Type B pancreatic cell (in vitro differentiated cells): Measurements from ENCODE around the gene KCNJ6. TPM values are rescaled to one million over a fixed set of nuclear protein-coding genes. Genes with fewer than 3 reads are reported as not detected.

Experiments
- DNase-seq: peaks from one replicate; pipeline ENCODE4 v3.0.0; 2021; ENCODE audit warnings: mixed read lengths; ENCODE audit not compliant: unreplicated experiment; ENCODE audit errors: extremely low spot score
- H3K27ac Mint-ChIP-seq: 2 replicates; pipeline ENCODE4 v1.8.0; 2021; ENCODE audit warnings: mild to moderate bottlenecking, mixed read lengths
- H3K27me3 Mint-ChIP-seq: 2 replicates; pipeline ENCODE4 v1.8.0; 2021; ENCODE audit warnings: mixed read lengths
- H3K36me3 Mint-ChIP-seq: 2 replicates; pipeline ENCODE4 v1.8.0; 2021; ENCODE audit warnings: mixed read lengths
- H3K4me1 Mint-ChIP-seq: one replicate; pipeline ENCODE4 v1.8.0; 2021; ENCODE audit warnings: mixed read lengths; ENCODE audit not compliant: unreplicated experiment
- H3K4me3 Mint-ChIP-seq: 2 replicates; pipeline ENCODE4 v1.8.0; 2021; ENCODE audit warnings: mild to moderate bottlenecking, mixed read lengths
- H3K9me3 Mint-ChIP-seq: 2 replicates; pipeline ENCODE4 v1.8.0; 2021; ENCODE audit warnings: mixed read lengths
- CTCF ChIP-seq: fragments of 200-600 bp; sonication (generic); conservative IDR thresholded peaks from 2 replicates; pipeline ENCODE4 v1.5.0; 2021; ENCODE audit warnings: antibody characterized with exemption, mild to moderate bottlenecking
- total RNA-seq: library from RNA; stranded (reverse); gene quantifications from 2 replicates; pipeline ENCODE4 v1.2.1, GENCODE V29; 2021; ENCODE audit warnings: low replicate concordance

The KCNJ6 gene
- total RNA-seq, 1 donor from 2014 or later, result 2.1 TPM

- TF ChIP-seq CTCF, result no peak
- no peak for DNase-seq
- no peaks in the 10 kb centered on the region for H3K36me3 Mint-ChIP-seq
- H3K27ac Mint-ChIP-seq, result no peak overlapping the region
- no peaks in the 10 kb centered on the region for H3K9me3 Mint-ChIP-seq
- H3K4me3 Mint-ChIP-seq, result no peak overlapping the region
- no peaks in the 10 kb centered on the region for H3K4me1 Mint-ChIP-seq
- peaks cover 11% of the 10 kb centered on the region for H3K27me3 Mint-ChIP-seq
Observed at GRCh38 chr21:37865156-37865555, 51.1 kb downstream of the KCNJ6 start.

- H3K36me3 Mint-ChIP-seq, result no peaks in the 10 kb centered on the region
- no peaks in the 10 kb centered on the region for H3K9me3 Mint-ChIP-seq
- peaks cover 11% of the 10 kb centered on the region for H3K27me3 Mint-ChIP-seq
- DNase-seq, result no peak
- H3K27ac Mint-ChIP-seq, result no peak overlapping the region
- H3K4me3 Mint-ChIP-seq, result no peak overlapping the region
- no peaks in the 10 kb centered on the region for H3K4me1 Mint-ChIP-seq
- TF ChIP-seq CTCF, result no peak
Observed at GRCh38 chr21:37863842-37864241, 52.4 kb downstream of the KCNJ6 start.

DNA sequence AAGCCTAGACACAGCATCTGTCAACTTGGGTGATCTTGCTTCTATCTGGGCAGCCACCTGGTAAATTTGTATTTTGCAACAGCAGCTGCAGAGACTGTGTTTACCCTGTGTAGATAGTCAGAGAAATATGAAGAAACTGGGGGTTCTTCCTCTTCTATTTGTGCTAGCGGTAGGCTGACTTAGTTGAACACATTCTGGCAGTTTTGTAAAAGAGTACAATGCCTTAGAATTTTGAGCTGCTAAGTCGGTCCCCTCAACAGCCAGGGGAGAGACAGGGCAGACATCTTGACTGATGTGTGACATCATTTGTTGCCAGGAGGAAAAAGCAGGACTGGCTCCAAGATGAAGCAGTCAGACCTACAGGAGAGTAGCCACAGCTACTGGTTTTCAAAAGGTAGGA lies 53.7 kb downstream of the KCNJ6 start:
- H3K27me3 Mint-ChIP-seq, result peaks cover 11% of the 10 kb centered on the region
- no peak for DNase-seq

DNA sequence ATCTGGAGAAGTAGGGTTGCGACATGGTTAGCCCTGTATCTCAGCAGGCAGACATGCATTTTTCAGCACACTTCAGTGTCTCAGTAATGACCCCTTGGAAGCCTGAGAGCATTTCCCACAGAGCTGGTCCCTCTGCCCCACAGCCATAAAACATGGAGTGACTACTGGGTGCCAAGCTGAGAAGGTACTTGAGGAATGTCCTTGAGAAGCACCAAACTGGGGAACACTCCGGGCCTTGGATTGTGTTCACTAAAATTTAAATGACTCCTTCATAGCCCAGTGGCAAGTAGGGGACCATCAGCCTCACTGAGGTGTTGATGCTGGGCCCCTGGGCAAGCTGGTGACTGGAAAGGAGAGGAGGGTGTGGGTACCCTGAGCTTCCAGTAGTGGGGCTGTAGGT lies 54.7 kb downstream of the KCNJ6 start:
- H3K4me1 Mint-ChIP-seq, result no peaks in the 10 kb centered on the region
- peaks cover 10% of the 10 kb centered on the region for H3K27me3 Mint-ChIP-seq
- H3K9me3 Mint-ChIP-seq, result peaks cover 4% of the 10 kb centered on the region

More for the DNA sequence above, 53.7 kb downstream of the KCNJ6 start:
- TF ChIP-seq CTCF, result no peak
- no peaks in the 10 kb centered on the region for H3K36me3 Mint-ChIP-seq
- peak overlapping the region; percentile 46 for H3K27ac Mint-ChIP-seq
- no peaks in the 10 kb centered on the region for H3K9me3 Mint-ChIP-seq
- no peaks in the 10 kb centered on the region for H3K4me1 Mint-ChIP-seq
- no peak overlapping the region for H3K4me3 Mint-ChIP-seq

DNA sequence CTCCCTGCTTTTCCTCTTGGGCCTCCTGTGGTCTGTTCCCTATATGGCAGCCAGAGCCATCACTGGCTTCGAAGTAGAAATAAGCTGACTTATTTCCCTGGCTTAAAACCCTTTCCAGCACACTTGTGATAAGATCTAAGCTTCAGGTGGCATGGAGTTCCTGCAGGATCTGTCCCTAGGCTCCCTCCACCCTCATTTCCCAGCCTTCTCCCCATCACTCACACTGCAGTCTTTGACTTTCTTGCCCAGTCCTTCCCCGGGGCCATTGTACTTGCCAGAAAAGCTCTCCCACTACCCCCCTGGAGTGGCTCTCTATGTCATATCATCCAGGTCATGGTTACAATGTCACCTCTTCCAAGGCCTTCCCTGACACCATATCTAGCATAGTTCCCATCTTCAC lies 55.8 kb downstream of the KCNJ6 start:
- H3K4me1 Mint-ChIP-seq, result no peaks in the 10 kb centered on the region
- peaks cover 4% of the 10 kb centered on the region for H3K9me3 Mint-ChIP-seq
- TF ChIP-seq CTCF, result no peak
- no peaks in the 10 kb centered on the region for H3K27me3 Mint-ChIP-seq
- no peaks in the 10 kb centered on the region for H3K36me3 Mint-ChIP-seq
- H3K4me3 Mint-ChIP-seq, result no peak overlapping the region
- no peak overlapping the region for H3K27ac Mint-ChIP-seq
- no peak for DNase-seq

More for the DNA sequence above, 54.7 kb downstream of the KCNJ6 start:
- Mint-ChIP-seq H3K4me3 (no peak overlapping the region), H3K36me3 (no peaks in the 10 kb centered on the region), H3K27ac (no peak overlapping the region)
- DNase-seq, result no peak
- no peak for TF ChIP-seq CTCF
